ENCODE data around the gene ARHGEF28. TPM values are rescaled to one million over a fixed set of nuclear protein-coding genes. Genes with fewer than 3 reads are reported as not detected.

The ARHGEF28 gene
- total and polyA plus RNA-seq, 2 of the 13 experiments (the other 11 are each of a cell fraction or from before 2014, with no cell fraction given), result 17.4 to 34.1 TPM

GRCh38 chr5:73985145-73985544 is 359.1 kb downstream of the ARHGEF28 start (continued):
- TF ChIP-seq PHF20 (CRISPR knock-in tag; IDR thresholded peaks at IDR 0.05) (no peak), XRCC5 (optimal IDR thresholded peaks at IDR 0.05; ENCODE audit: low read length) (no peak), ZNF580 (CRISPR knock-in tag; IDR thresholded peaks at IDR 0.05; ENCODE audit: borderline replicate concordance, low read depth) (no peak), ELF3 (CRISPR knock-in tag; IDR thresholded peaks at IDR 0.05) (no peak), PAF1 (CRISPR knock-in tag; IDR thresholded peaks at IDR 0.05) (no peak), CREB1 (IDR thresholded peaks at IDR 0.05) (no peak), CREB1 (CRISPR knock-in tag; IDR thresholded peaks at IDR 0.05) (no peak), SSRP1 (CRISPR knock-in tag; IDR thresholded peaks at IDR 0.05) (no peak), ZNF678 (CRISPR knock-in tag; IDR thresholded peaks at IDR 0.05) (no peak), ZNF563 (CRISPR knock-in tag; IDR thresholded peaks at IDR 0.05) (no peak), TBX2 (CRISPR knock-in tag; IDR thresholded peaks at IDR 0.05; ENCODE audit: borderline replicate concordance) (no peak), MTF2 (CRISPR knock-in tag; IDR thresholded peaks at IDR 0.05; ENCODE audit: borderline replicate concordance) (no peak), FOXP1 (IDR thresholded peaks at IDR 0.05) (no peak), FOXP1 (CRISPR knock-in tag; IDR thresholded peaks at IDR 0.05) (peak; percentile 55; the same call in 1 of the 2 replicates), U2AF1 (optimal IDR thresholded peaks at IDR 0.05; ENCODE audit: low read depth, low read length) (no peak), ZNF891 (CRISPR knock-in tag; IDR thresholded peaks at IDR 0.05) (no peak), KDM5A (IDR thresholded peaks at IDR 0.05; ENCODE audit: borderline replicate concordance, low read length) (no peak), ZFP37 (CRISPR knock-in tag; IDR thresholded peaks at IDR 0.05; ENCODE audit: borderline replicate concordance) (no peak), ZNF362 (CRISPR knock-in tag; IDR thresholded peaks at IDR 0.05; ENCODE audit: borderline replicate concordance) (no peak), MBD4 (IDR thresholded peaks at IDR 0.05; ENCODE audit: borderline replicate concordance, low read length) (no peak), ZNF451 (CRISPR knock-in tag; IDR thresholded peaks at IDR 0.05) (no peak), PPARG (CRISPR knock-in tag; conservative IDR thresholded peaks at IDR 0.05) (no peak), NFE2 (CRISPR knock-in tag; IDR thresholded peaks at IDR 0.05) (no peak), ZNF407 (CRISPR knock-in tag; IDR thresholded peaks at IDR 0.05; ENCODE audit: not compliant biosample characterization) (no peak), MIER3 (CRISPR knock-in tag; IDR thresholded peaks at IDR 0.05; ENCODE audit: borderline replicate concordance) (no peak; the same call in 1 of the 2 replicates), ZNF547 (CRISPR knock-in tag; IDR thresholded peaks at IDR 0.05) (no peak)
